ENCODE data around the gene LYRM9. TPM values are rescaled to one million over a fixed set of nuclear protein-coding genes. Genes with fewer than 3 reads are reported as not detected.
"Not testable (repeated sequence)": the region's sequence is repeated elsewhere in the genome, so short reads cannot be mapped to it uniquely, and the experiment has no call there.

LYRM9 gene
- total and polyA plus RNA-seq, 10 donors = 6.8 to 20.0 (median 15.4) TPM

GRCh38 chr17:27840688-27841087 is 52.5 kb downstream of the LYRM9 start:
- WGBS, 5 donors = 90 to 97% (median 95%) methylated on average over 1 of the region's 1 CpG
- DNase-seq = no peak
- Histone ChIP-seq H3K4me3 (no peak overlapping the region), H3K27ac (no peak overlapping the region), H3K4me1 (peaks cover 0 to 6% (median 0%) of the 10 kb centered on the region in 6 donors), H3K9me3 (no peaks in the 10 kb centered on the region), H3K27me3 (replicated peaks in 1 of 7) (no peaks in the 10 kb centered on the region), H3K36me3 (no peaks in the 10 kb centered on the region)
- TF ChIP-seq POLR2A (IDR thresholded peaks at IDR 0.05) (no peak), POLR2AphosphoS5 (IDR thresholded peaks at IDR 0.05) (no peak)
- TF ChIP-seq, protein P1, sequence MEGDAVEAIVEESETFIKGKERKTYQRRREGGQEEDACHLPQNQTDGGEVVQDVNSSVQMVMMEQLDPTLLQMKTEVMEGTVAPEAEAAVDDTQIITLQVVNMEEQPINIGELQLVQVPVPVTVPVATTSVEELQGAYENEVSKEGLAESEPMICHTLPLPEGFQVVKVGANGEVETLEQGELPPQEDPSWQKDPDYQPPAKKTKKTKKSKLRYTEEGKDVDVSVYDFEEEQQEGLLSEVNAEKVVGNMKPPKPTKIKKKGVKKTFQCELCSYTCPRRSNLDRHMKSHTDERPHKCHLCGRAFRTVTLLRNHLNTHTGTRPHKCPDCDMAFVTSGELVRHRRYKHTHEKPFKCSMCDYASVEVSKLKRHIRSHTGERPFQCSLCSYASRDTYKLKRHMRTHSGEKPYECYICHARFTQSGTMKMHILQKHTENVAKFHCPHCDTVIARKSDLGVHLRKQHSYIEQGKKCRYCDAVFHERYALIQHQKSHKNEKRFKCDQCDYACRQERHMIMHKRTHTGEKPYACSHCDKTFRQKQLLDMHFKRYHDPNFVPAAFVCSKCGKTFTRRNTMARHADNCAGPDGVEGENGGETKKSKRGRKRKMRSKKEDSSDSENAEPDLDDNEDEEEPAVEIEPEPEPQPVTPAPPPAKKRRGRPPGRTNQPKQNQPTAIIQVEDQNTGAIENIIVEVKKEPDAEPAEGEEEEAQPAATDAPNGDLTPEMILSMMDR (IDR thresholded peaks at IDR 0.05 in 8 of 11, conservative IDR thresholded peaks at IDR 0.05 in 3 of 11) = no peak
- intact Hi-C loops (cut with DNase I; ENCODE audit: low total_unique reads) = no loop called here

DNA sequence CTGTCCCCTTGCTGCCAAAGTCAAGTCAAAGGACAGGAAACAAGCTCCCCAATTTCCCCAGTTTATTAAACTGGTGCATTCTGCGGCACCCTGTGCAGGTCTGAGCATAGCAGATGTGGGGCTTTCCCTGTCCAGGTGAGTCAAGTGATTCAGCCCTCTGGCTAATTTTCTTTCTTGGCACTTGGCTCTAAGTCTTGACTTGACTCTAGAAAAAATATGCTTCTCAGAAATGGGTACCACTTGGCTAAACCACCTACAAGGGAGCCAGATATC is 52.8 kb downstream of the LYRM9 start:
- H3K4me1 ChIP-seq; H3K36me3 ChIP-seq; H3K9me3 ChIP-seq; intact Hi-C loops (cut with DNase I; ENCODE audit: low total_unique reads); H3K27me3 ChIP-seq (replicated peaks in 1 of 7); H3K27ac ChIP-seq; H3K4me3 ChIP-seq; DNase-seq: not testable (repeated sequence)
- no CpG with 5 or more reads among the region's 1 CpG for WGBS, 5 donors

DNA sequence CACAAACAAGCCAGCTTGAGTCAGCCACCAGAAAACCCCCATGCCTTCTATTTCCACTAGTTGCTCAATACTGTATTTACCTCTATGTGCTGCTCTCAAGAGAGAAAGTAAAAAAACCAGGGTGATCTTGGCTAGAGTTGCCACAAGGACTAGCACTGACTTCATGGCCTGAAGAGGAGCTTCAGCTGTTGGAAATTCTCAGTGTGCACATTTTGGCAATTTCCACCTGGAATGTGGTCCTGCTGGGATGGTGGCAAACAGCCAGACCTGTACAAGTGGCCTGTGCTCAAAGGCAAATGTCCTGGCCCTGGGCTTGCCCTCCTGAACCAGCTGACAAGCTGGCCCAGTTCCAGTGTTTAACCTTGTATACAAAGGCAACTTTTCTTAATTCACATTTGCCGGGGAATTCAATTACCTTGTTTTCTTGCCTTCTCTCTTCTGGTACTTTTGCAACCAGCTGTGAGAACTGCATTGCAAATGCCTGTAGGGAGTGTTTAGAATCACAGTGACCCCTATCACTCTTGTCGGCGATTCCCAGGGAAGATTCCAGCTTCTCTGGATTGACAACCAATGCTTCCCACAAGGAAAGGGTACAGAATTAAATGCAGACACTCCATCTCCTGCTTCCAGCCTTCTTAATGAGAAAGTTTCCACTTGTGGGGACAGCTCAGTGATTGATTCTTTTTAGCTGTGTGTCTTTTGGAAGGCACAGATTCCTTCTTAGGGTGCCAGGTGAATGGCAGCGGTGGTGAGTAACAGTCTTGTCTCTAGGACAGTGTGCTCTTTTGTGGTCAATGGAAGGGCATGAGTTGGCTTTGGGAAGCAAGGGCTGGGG is 53.4 kb downstream of the LYRM9 start:
- H3K27ac ChIP-seq; H3K36me3 ChIP-seq; H3K9me3 ChIP-seq; H3K27me3 ChIP-seq (replicated peaks in 1 of 7); H3K4me1 ChIP-seq; intact Hi-C loops (cut with DNase I; ENCODE audit: low total_unique reads); DNase-seq; H3K4me3 ChIP-seq: not testable (repeated sequence)
- WGBS, 5 donors = 50 to 85% (median 70%) methylated on average over 1 of the region's 4 CpGs

DNA sequence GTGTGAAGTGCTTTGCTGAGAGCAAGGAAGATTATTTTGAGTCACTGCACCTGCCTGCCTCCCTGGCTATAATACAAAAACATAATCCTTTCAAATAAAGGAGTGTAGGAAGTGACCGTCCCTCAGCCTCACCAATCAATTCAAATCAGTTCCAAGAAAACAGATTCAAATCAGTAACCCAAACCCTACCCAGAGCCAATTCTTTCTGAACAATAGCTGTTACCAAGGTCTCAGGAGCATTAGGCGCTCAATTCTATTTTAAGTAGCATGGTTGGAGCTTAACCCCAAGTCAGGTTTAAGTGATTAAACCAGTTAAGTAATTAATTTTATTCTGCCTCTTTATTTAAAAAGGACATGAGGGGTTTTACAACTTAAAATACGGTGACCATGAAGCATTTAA is 54.6 kb downstream of the LYRM9 start:
- H3K4me1 ChIP-seq; H3K27me3 ChIP-seq (replicated peaks in 1 of 7); H3K27ac ChIP-seq; DNase-seq; H3K9me3 ChIP-seq; H3K36me3 ChIP-seq; H3K4me3 ChIP-seq; intact Hi-C loops (cut with DNase I; ENCODE audit: low total_unique reads): not testable (repeated sequence)
- WGBS, 5 donors = 78 to 98% (median 90%) methylated on average over 2 of the region's 3 CpGs

GRCh38 chr17:27837769-27838168 is 55.4 kb downstream of the LYRM9 start:
- H3K4me3 ChIP-seq; H3K27me3 ChIP-seq (replicated peaks in 1 of 7); H3K9me3 ChIP-seq; intact Hi-C loops (cut with DNase I; ENCODE audit: low total_unique reads); H3K36me3 ChIP-seq; H3K27ac ChIP-seq; H3K4me1 ChIP-seq; DNase-seq: not testable (repeated sequence)
- 88 to 98% (median 95%) methylated on average over 1 of the region's 1 CpG for WGBS, 5 donors

DNA sequence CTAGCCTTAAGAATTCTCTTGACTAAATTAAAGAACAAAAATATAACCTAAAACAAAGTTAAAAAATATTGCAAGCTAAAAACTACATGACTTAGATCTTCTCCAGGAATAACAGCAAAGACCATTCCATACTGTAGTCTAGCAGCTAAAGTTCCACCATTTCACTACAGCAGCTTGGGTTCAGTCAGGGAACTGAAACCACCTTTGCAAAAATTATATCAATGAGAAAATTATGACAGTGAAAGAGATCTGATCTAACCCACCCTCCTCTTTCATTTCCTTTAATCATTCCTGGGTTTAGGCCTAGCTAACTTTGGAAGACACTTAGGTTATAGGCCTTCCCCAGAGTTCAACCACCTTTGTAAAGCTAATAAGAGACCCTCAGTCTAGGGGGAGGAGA is 56.5 kb downstream of the LYRM9 start:
- Histone ChIP-seq H3K4me1 (no peaks in the 10 kb centered on the region), H3K4me3 (no peak overlapping the region), H3K36me3 (no peaks in the 10 kb centered on the region), H3K27ac (no peak overlapping the region), H3K9me3 (peaks cover 0 to 6% (median 0%) of the 10 kb centered on the region in 8 donors), H3K27me3 (replicated peaks in 1 of 7) (no peaks in the 10 kb centered on the region)
- no peak for TF ChIP-seq POLR2A (IDR thresholded peaks at IDR 0.05)
- TF ChIP-seq, protein P1 (IDR thresholded peaks at IDR 0.05 in 8 of 11, conservative IDR thresholded peaks at IDR 0.05 in 3 of 11) = no peak
- DNase-seq = no peak
- intact Hi-C loops (cut with DNase I; ENCODE audit: low total_unique reads) = no loop called here
